K562 (cell line): ENCODE results near the gene PCK2. TPM values are rescaled to one million over a fixed set of nuclear protein-coding genes. Genes with fewer than 3 reads are reported as not detected.

ENCODE experiments used
- ASH1L ChIP-seq: fragments of 450-650 bp; IDR thresholded peaks from 2 replicates; pipeline ENCODE4 v1.6.1; 2018; ENCODE audit warnings: borderline replicate concordance, mild to moderate bottlenecking, low read depth; ENCODE audit not compliant: partially characterized antibody
- CBX8 ChIP-seq: fragments of 200-600 bp; sonication (generic); IDR thresholded peaks from 2 replicates; pipeline ENCODE4 v1.6.1; 2012; ENCODE audit warnings: borderline replicate concordance, mixed run types, low read depth, mild to moderate bottlenecking, moderate library complexity, mixed read lengths, low read length, control low read depth, inconsistent platforms; ENCODE audit not compliant: poor library complexity, severe bottlenecking; ENCODE audit errors: extremely low read depth
- ETS2 ChIP-seq: IDR thresholded peaks from 2 replicates; pipeline ENCODE4 v1.6.1; 2016; ENCODE audit warnings: borderline replicate concordance, missing genetic modification characterization, mild to moderate bottlenecking, moderate library complexity, missing compliant biosample characterization; ENCODE audit not compliant: poor library complexity, severe bottlenecking
- HNRNPLL ChIP-seq: fragments of 200-400 bp; formaldehyde crosslinking; IDR thresholded peaks from 2 replicates; pipeline ENCODE4 v1.6.1; 2017; ENCODE audit warnings: low read length, low read depth, mild to moderate bottlenecking; ENCODE audit not compliant: poor library complexity, severe bottlenecking
- KDM4B ChIP-seq, 2 experiments: fragments of 450-650 bp in 1 of 2; sonication (generic) in 1 of 2; IDR thresholded peaks; 2 replicates each; pipeline ENCODE4 v1.6.1; 2016 to 2017; ENCODE audit warnings: borderline replicate concordance in 2 of 2, antibody characterized with exemption in 1 of 2, low read depth in 1 of 2, mild to moderate bottlenecking in 1 of 2
- LEF1 ChIP-seq: fragments of 450-650 bp; IDR thresholded peaks from 2 replicates; pipeline ENCODE4 v1.6.1; 2016; ENCODE audit warnings: mild to moderate bottlenecking
- NR3C1 ChIP-seq: sonication (generic); formaldehyde crosslinking; IDR thresholded peaks from 2 replicates; pipeline ENCODE4 v1.8.1; 2022; ENCODE audit warnings: missing genetic modification reagents
- PATZ1 ChIP-seq: fragments of 250-450 bp; sonication (Bioruptor Pico); IDR thresholded peaks from 2 replicates; pipeline ENCODE4 v1.5.0; 2020; ENCODE audit warnings: mild to moderate bottlenecking, borderline replicate concordance
- RB1 ChIP-seq: fragments of 450-650 bp; IDR thresholded peaks from 2 replicates; pipeline ENCODE4 v1.6.1; 2017; ENCODE audit warnings: low read depth, mild to moderate bottlenecking
- SETDB1 ChIP-seq: IDR thresholded peaks from one replicate; pipeline ENCODE4 v1.6.1; 2012; ENCODE audit warnings: low read length, control low read depth, inconsistent platforms
- SUPT5H ChIP-seq: fragments of 450-650 bp; IDR thresholded peaks from 2 replicates; pipeline ENCODE4 v1.6.1; 2016
- TOE1 ChIP-seq, 2 experiments: fragments of 450-650 bp in 1 of 2; sonication (generic) in 1 of 2; formaldehyde crosslinking in 1 of 2; IDR thresholded peaks; 2 replicates each; pipeline versions ENCODE4 v1.7.1 to v1.8.0; 2016 to 2022; ENCODE audit warnings: borderline replicate concordance in 2 of 2, mild to moderate bottlenecking in 2 of 2, antibody characterized with exemption in 1 of 2, inconsistent platforms in 1 of 2, low read depth in 1 of 2, missing genetic modification reagents in 1 of 2, moderate library complexity in 1 of 2
- U2AF1 ChIP-seq: fragments of 200-400 bp; formaldehyde crosslinking; optimal IDR thresholded peaks from 2 replicates; pipeline ENCODE3; 2017; ENCODE audit warnings: mild to moderate bottlenecking, low read depth, low read length, moderate library complexity
- polyA plus RNA-seq, 8 experiments: library from polyadenylated mRNA; depleted of rRNA in 4 of 8; stranded (reverse) in 5 of 8; unstranded in 3 of 8; fragments of >200 nt; fragmentation: Nextera tagmentation in 2 of 8; fragmentation: Illumina TruSeq in 1 of 8; extraction: Ambion mirVana in 2 of 8; extraction: Trizol in 1 of 8; gene quantifications; 2 replicates each; pipeline versions ENCODE4 v1.2.1 to v1.2.3, GENCODE V29; 2011 to 2014; ENCODE audit warnings: inconsistent platforms in 1 of 8, missing spikeins in 1 of 8
- total RNA-seq, 7 experiments: library from RNA; depleted of rRNA in 6 of 7; stranded (reverse); fragments of >200 nt in 6 of 7; fragmentation: Illumina TruSeq in 2 of 7; extraction: Trizol in 2 of 7; gene quantifications; 2 replicates each; pipeline versions ENCODE4 v1.2.1 to v1.2.3, GENCODE V29; 2011 to 2021; ENCODE audit warnings: low replicate concordance in 1 of 7
- TF ChIP-seq, protein P1 (sequence below): fragments of 450-650 bp; formaldehyde crosslinking; IDR thresholded peaks from 2 replicates; pipeline ENCODE4 v1.4.0; 2020; ENCODE audit warnings: mild to moderate bottlenecking, moderate library complexity
- TF ChIP-seq, protein P2 (sequence below): fragments of 450-650 bp; IDR thresholded peaks from 2 replicates; pipeline ENCODE4 v1.6.1; 2018; ENCODE audit warnings: mild to moderate bottlenecking, low read depth; ENCODE audit not compliant: partially characterized antibody

PCK2 gene
- total and polyA plus RNA-seq, 9 of the 15 experiments (the other 6 are each of a cell fraction or from before 2014, with no cell fraction given): 3.3 to 60.9 (median 30.4) TPM

- TF ChIP-seq ETS2 (tag) (no peak), PATZ1 (CRISPR knock-in tag) (no peak), U2AF1 (no peak), RB1 (peak; percentile 79), SETDB1 (no peak), ASH1L (peak; percentile 98), NR3C1 (CRISPR knock-in tag) (no peak), CBX8 (no peak), HNRNPLL (peak; percentile 97), KDM4B (IDR thresholded peaks at IDR 0.05; ENCODE audit: borderline replicate concordance in 2 of 2, low read depth in 1 of 2) (0 out of 4 replicates have a peak, but pooled peaks of 1 of the 2 experiments have one; percentile 68), SUPT5H (no peak; the same call in 1 of the 2 replicates), TOE1 (IDR thresholded peaks at IDR 0.05; ENCODE audit: borderline replicate concordance) (peak; percentile 77), TOE1 (CRISPR knock-in tag; IDR thresholded peaks at IDR 0.05; ENCODE audit: borderline replicate concordance, low read depth) (no peak), LEF1 (no peak)
- TF ChIP-seq, protein P1, sequence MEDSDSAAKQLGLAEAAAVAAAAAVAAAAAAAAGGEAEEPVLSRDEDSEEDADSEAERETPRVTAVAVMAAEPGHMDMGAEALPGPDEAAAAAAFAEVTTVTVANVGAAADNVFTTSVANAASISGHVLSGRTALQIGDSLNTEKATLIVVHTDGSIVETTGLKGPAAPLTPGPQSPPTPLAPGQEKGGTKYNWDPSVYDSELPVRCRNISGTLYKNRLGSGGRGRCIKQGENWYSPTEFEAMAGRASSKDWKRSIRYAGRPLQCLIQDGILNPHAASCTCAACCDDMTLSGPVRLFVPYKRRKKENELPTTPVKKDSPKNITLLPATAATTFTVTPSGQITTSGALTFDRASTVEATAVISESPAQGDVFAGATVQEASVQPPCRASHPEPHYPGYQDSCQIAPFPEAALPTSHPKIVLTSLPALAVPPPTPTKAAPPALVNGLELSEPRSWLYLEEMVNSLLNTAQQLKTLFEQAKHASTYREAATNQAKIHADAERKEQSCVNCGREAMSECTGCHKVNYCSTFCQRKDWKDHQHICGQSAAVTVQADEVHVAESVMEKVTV (CRISPR knock-in tag): no peak
- TF ChIP-seq, protein P2, sequence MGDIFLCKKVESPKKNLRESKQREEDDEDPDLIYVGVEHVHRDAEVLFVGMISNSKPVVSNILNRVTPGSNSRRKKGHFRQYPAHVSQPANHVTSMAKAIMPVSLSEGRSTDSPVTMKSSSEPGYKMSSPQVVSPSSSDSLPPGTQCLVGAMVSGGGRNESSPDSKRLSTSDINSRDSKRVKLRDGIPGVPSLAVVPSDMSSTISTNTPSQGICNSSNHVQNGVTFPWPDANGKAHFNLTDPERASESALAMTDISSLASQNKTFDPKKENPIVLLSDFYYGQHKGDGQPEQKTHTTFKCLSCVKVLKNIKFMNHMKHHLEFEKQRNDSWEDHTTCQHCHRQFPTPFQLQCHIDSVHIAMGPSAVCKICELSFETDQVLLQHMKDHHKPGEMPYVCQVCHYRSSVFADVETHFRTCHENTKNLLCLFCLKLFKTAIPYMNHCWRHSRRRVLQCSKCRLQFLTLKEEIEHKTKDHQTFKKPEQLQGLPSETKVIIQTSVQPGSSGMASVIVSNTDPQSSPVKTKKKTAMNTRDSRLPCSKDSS: no peak
These were observed 20.7 kb downstream of the PCK2 start, which contains the start of the genes DCAF11 and NRL (continued) for GRCh38 chr14:24114532-24115421.
